HepG2 (cell line): ENCODE measurements around the gene ZDHHC13. TPM values are rescaled to one million over a fixed set of nuclear protein-coding genes. Genes with fewer than 3 reads are reported as not detected.

Source experiments
- ATAC-seq: fragments of 200-7000 bp; cut with Tn5 transposase; 3 replicates; pipeline ENCODE4 v1.9.1; 2020; ENCODE audit warnings: mild to moderate bottlenecking, moderate library complexity
- BruUV-seq: library from RNA; stranded (reverse); fragments of 400-500 nt; replicated peaks from 2 replicates; lab custom pipeline; 2021; lab: Mats Ljungman, UMichigan
- CTCF ChIA-PET: fragments of 300-600 bp; formaldehyde crosslinking; extraction: SDS; loops from one replicate; lab custom pipeline; 2021; ENCODE audit warnings: low total read pairs, inconsistent platforms, low intra/inter-chr PET ratio; lab: Yijun Ruan, JAX
- POLR2A ChIA-PET: fragments of 350-600 bp; sonication (Branson Sonifier 250); formaldehyde crosslinking; loops from one replicate; lab custom pipeline; 2020; ENCODE audit warnings: antibody characterized with exemption, inconsistent platforms; lab: Yijun Ruan, JAX
- DNase-seq: peaks from one replicate; pipeline ENCODE4 v3.0.0-alpha.2; 2015; ENCODE audit warnings: low spot score
- FAIRE-seq: peaks from 3 replicates; lab custom pipeline; 2011; peaks lifted over from hg19 to GRCh38; lab: Jason Lieb, UNC
- H2AFZ ChIP-seq: one replicate; pipeline ENCODE4 v1.6.1; 2011; ENCODE audit warnings: low read length, inconsistent platforms
- H3K27ac ChIP-seq: fragments of 300-600 bp; 3 replicates; pipeline ENCODE4 v1.8.0; 2011; ENCODE audit warnings: mixed run types, mild to moderate bottlenecking, mixed read lengths, low read length, inconsistent platforms; ENCODE audit not compliant: insufficient read depth; ENCODE audit errors: extremely low read length
- H3K27me3 ChIP-seq, 2 experiments: fragments of 200-600 bp in 1 of 2; 2 replicates in 1 of 2; 3 replicates in 1 of 2; pipeline versions ENCODE4 v1.6.0 to v1.8.0; 2011; ENCODE audit warnings: low read length in 2 of 2, mild to moderate bottlenecking in 2 of 2, moderate library complexity in 2 of 2, inconsistent platforms in 1 of 2; ENCODE audit not compliant: insufficient read depth in 2 of 2, control insufficient read depth in 1 of 2
- H3K36me3 ChIP-seq, 2 experiments: fragments of 200-600 bp in 1 of 2; replicated peaks in 1 of 2; 2 replicates in 1 of 2; 3 replicates in 1 of 2; pipeline versions ENCODE4 v1.5.1 to v1.8.0; 2011; ENCODE audit warnings: low read length in 2 of 2, inconsistent platforms in 1 of 2; ENCODE audit not compliant: insufficient read depth in 2 of 2, control insufficient read depth in 1 of 2
- H3K4me1 ChIP-seq: 2 replicates; pipeline ENCODE4 v1.5.1; 2012; ENCODE audit warnings: low read length, inconsistent platforms; ENCODE audit not compliant: insufficient read depth
- H3K4me2 ChIP-seq: 2 replicates; pipeline ENCODE4 v1.6.0; 2011; ENCODE audit warnings: low read depth, low read length, inconsistent platforms
- H3K4me3 ChIP-seq, 3 experiments: fragments of 200-600 bp in 1 of 3; sonication (generic), shearing (Covaris generic) in 1 of 3; replicated peaks in 1 of 3; 2 replicates each; pipeline ENCODE4 v1.5.1; 2011 to 2016; ENCODE audit warnings: low read length in 3 of 3, inconsistent platforms in 2 of 3, low read depth in 2 of 3, mild to moderate bottlenecking in 2 of 3, control low read depth in 1 of 3, mixed read lengths in 1 of 3; ENCODE audit not compliant: insufficient read depth in 1 of 3
- H3K79me2 ChIP-seq: one replicate; pipeline ENCODE4 v1.6.1; 2011; ENCODE audit warnings: low read length, inconsistent platforms; ENCODE audit not compliant: insufficient read depth
- H3K9ac ChIP-seq: 2 replicates; pipeline ENCODE4 v1.6.0; 2011; ENCODE audit warnings: mild to moderate bottlenecking, low read depth, low read length, inconsistent platforms; ENCODE audit not compliant: insufficient read depth
- H3K9me3 ChIP-seq: 2 replicates; pipeline ENCODE4 v1.5.1; 2012; ENCODE audit warnings: mild to moderate bottlenecking, low read length
- H4K20me1 ChIP-seq: 2 replicates; pipeline ENCODE4 v1.6.0; 2011; ENCODE audit warnings: inconsistent platforms, mild to moderate bottlenecking, low read length, moderate library complexity; ENCODE audit not compliant: insufficient read depth
- DNMT3B ChIP-seq: conservative IDR thresholded peaks from 2 replicates; pipeline ENCODE4 v1.6.1; 2016; ENCODE audit warnings: missing biosample characterization, control low read depth
- HMGA1 ChIP-seq: sonication (generic); formaldehyde crosslinking; conservative IDR thresholded peaks from 2 replicates; pipeline ENCODE4 v1.4.0; 2020; ENCODE audit warnings: missing genetic modification reagents
- YEATS2 ChIP-seq: sonication (generic); formaldehyde crosslinking; IDR thresholded peaks from 2 replicates; pipeline ENCODE4 v1.4.0; 2020; ENCODE audit warnings: missing genetic modification reagents, borderline replicate concordance
- ZNF10 ChIP-seq: sonication (generic); formaldehyde crosslinking; IDR thresholded peaks from 2 replicates; pipeline ENCODE4 v1.4.0; 2020; ENCODE audit warnings: mild to moderate bottlenecking, low read depth, missing genetic modification reagents, borderline replicate concordance
- ZNF160 ChIP-seq: sonication (generic); formaldehyde crosslinking; IDR thresholded peaks from 2 replicates; pipeline ENCODE4 v1.8.0; 2022; ENCODE audit warnings: mild to moderate bottlenecking, inconsistent platforms, missing genetic modification reagents
- WGBS: methylation state at CpG from one replicate; pipeline ENCODE4 v1.1.6; 2017; ENCODE audit warnings: low lambda C conversion rate; 5-methylcytosine and 5-hydroxymethylcytosine counted together
- in situ Hi-C: cut with HindIII; loops from 2 replicates; pipeline ENCODE4 v1.10.0; 2017; ENCODE audit warnings: low pct_unique_long_range_greater_than_20kb; ENCODE audit not compliant: extremely low pct_ligation_motif_present
- intact Hi-C: fragments of 100-400 bp; cut with micrococcal nuclease; formaldehyde crosslinking; loops from one replicate; pipeline ENCODE4 v1.10.0; 2022; ENCODE audit not compliant: unreplicated experiment
- polyA plus RNA-seq, 8 experiments: library from polyadenylated mRNA; depleted of rRNA in 3 of 8; stranded (reverse) in 7 of 8; unstranded in 1 of 8; fragments of >200 nt; fragmentation: Illumina TruSeq in 4 of 8; extraction: Trizol in 4 of 8; gene quantifications; 2 replicates each; pipeline versions ENCODE4 v1.2.1 to v1.2.3, GENCODE V29; 2011 to 2016; ENCODE audit warnings: low read depth in 4 of 8, missing spikeins in 1 of 8, mixed read lengths in 1 of 8; ENCODE audit not compliant: insufficient read depth in 1 of 8
- total RNA-seq, 5 experiments: library from RNA; depleted of rRNA; stranded (reverse); fragments of >200 nt; fragmentation: Illumina TruSeq; extraction: Trizol; gene quantifications; 2 replicates each; pipeline ENCODE4 v1.2.3, GENCODE V29; 2016; ENCODE audit warnings: low read depth in 1 of 5

Gene ZDHHC13
- total and polyA plus RNA-seq, 2 of the 13 experiments (the other 11 are each of a cell fraction or from before 2014, with no cell fraction given) = 10.9 to 11.8 TPM

GRCh38 chr11:19199048-19199447 lies 82.1 kb downstream of the ZDHHC13 start:
- Histone ChIP-seq H3K4me1 (no peaks in the 10 kb centered on the region), H3K36me3 (no peaks in the 10 kb centered on the region), H3K79me2 (no peaks in the 10 kb centered on the region), H3K27me3 (peaks cover 0 to 13% of the 10 kb centered on the region in 2 experiments; a peak in 1 of 5 replicates), H3K4me3 (no peak overlapping the region), H4K20me1 (no peaks in the 10 kb centered on the region), H2AFZ (no peak overlapping the region), H3K9ac (no peak overlapping the region), H3K9me3 (no peaks in the 10 kb centered on the region), H3K27ac (no peak overlapping the region), H3K4me2 (no peak overlapping the region)
- no TSS peak for BruUV-seq
- ATAC-seq (no peak), DNase-seq (no peak), FAIRE-seq (no peak)
- intact Hi-C loops (no loop called here), in situ Hi-C loops (no loop called here)
- WGBS = 34% methylated on average over 7 of the region's 7 CpGs
- ChIA-PET CTCF (no interaction called here), POLR2A (no interaction called here)
- TF ChIP-seq ZNF10 (CRISPR knock-in tag) = no peak

- ATAC-seq (no peak), FAIRE-seq (no peak), DNase-seq (no peak)
- Histone ChIP-seq H3K27ac (no peak overlapping the region), H4K20me1 (no peaks in the 10 kb centered on the region), H3K79me2 (no peaks in the 10 kb centered on the region), H3K36me3 (no peaks in the 10 kb centered on the region), H2AFZ (no peak overlapping the region), H3K4me1 (no peaks in the 10 kb centered on the region), H3K4me2 (no peak overlapping the region), H3K27me3 (peaks cover 0 to 13% of the 10 kb centered on the region in 2 experiments; a peak in 1 of 5 replicates), H3K9ac (no peak overlapping the region), H3K4me3 (no peak overlapping the region), H3K9me3 (no peaks in the 10 kb centered on the region)
- TF ChIP-seq DNMT3B (CRISPR knock-in tag) (no peak), HMGA1 (CRISPR knock-in tag) (no peak), YEATS2 (no peak), ZNF160 (CRISPR knock-in tag) (no peak)
- POLR2A ChIA-PET = no interaction called here
- no TSS peak for BruUV-seq
- intact Hi-C loops (no loop called here), in situ Hi-C loops (no loop called here)
- 0% methylated on average over 3 of the region's 3 CpGs for WGBS
- CTCF ChIA-PET = no interaction called here
These were observed 82.8 kb downstream of the ZDHHC13 start for GRCh38 chr11:19199771-19200170.
